Midbrain (tissue), 1 donor: Measurements from ENCODE around the gene BCL2.

ENCODE experiments used
- DNase-seq: peaks from one replicate; lab custom pipeline; 2025; lab: John Stamatoyannopoulos, UW

The BCL2 gene

GRCh38 chr18:63286926-63287325, 32.6 kb downstream of the BCL2 start:
- DNase-seq, result no peak

- no peak for DNase-seq
Observed at GRCh38 chr18:63284827-63285733, 34.5 kb downstream of the BCL2 start.

- DNase-seq, result no peak
Observed at GRCh38 chr18:63284173-63284799, 35.3 kb downstream of the BCL2 start.

- DNase-seq, result no peak
Observed at GRCh38 chr18:63283305-63284094, 36.1 kb downstream of the BCL2 start.

- DNase-seq, result no peak
Observed at GRCh38 chr18:63282793-63283192, 36.8 kb downstream of the BCL2 start.

- DNase-seq, result no peak
Observed at GRCh38 chr18:63273222-63273927, 46.2 kb downstream of the BCL2 start.

GRCh38 chr18:63272638-63273037, 46.9 kb downstream of the BCL2 start:
- DNase-seq, result no peak

- DNase-seq, result peak; percentile 34
Observed at GRCh38 chr18:63271881-63272299, 47.7 kb downstream of the BCL2 start.

- DNase-seq, result no peak
Observed at GRCh38 chr18:63271148-63271547, 48.4 kb downstream of the BCL2 start.

GRCh38 chr18:63267975-63268721, 51.4 kb downstream of the BCL2 start:
- DNase-seq, result no peak

- DNase-seq, result no peak
Observed at GRCh38 chr18:63266888-63267790, 52.4 kb downstream of the BCL2 start.

- no peak for DNase-seq
Observed at GRCh38 chr18:63265326-63265725, 54.2 kb downstream of the BCL2 start.

GRCh38 chr18:63264871-63265270, 54.7 kb downstream of the BCL2 start:
- no peak for DNase-seq

GRCh38 chr18:63263444-63263843, 56.1 kb downstream of the BCL2 start:
- DNase-seq, result no peak

- DNase-seq, result peak; percentile 71
Observed at GRCh38 chr18:63262369-63263335, 56.9 kb downstream of the BCL2 start.

- no peak for DNase-seq
Observed at GRCh38 chr18:63261029-63261428, 58.5 kb downstream of the BCL2 start.

- DNase-seq, result no peak
Observed at GRCh38 chr18:63260380-63260754, 59.2 kb downstream of the BCL2 start.

GRCh38 chr18:63259567-63260379, 59.8 kb downstream of the BCL2 start:
- no peak for DNase-seq
